Measurements from ENCODE around the gene NTN4.

NTN4 gene

GRCh38 chr12:95796982-95797289 is 6.4 kb upstream of the NTN4 start:
- TF ChIP-seq POLR2AphosphoS5 (IDR thresholded peaks at IDR 0.05; ENCODE audit: low read depth, low read length) (no peak), SIN3A (IDR thresholded peaks at IDR 0.05; ENCODE audit: borderline replicate concordance, insufficient read depth, low read length) (no peak), REST (IDR thresholded peaks at IDR 0.05; ENCODE audit: insufficient read depth in 1 of 2, low read depth in 2 of 2, low read length in 2 of 2) (no peak), FOXP2 (optimal IDR thresholded peaks at IDR 0.05; ENCODE audit: borderline replicate concordance, extremely low read depth, extremely low read length, insufficient read depth) (no peak), TAF1 (IDR thresholded peaks at IDR 0.05; ENCODE audit: borderline replicate concordance, insufficient read depth, low read length) (no peak)

- TF ChIP-seq FOXP2 (optimal IDR thresholded peaks at IDR 0.05; ENCODE audit: borderline replicate concordance, extremely low read depth, extremely low read length, insufficient read depth) (no peak), TAF1 (IDR thresholded peaks at IDR 0.05; ENCODE audit: borderline replicate concordance, insufficient read depth, low read length) (no peak), SIN3A (IDR thresholded peaks at IDR 0.05; ENCODE audit: borderline replicate concordance, insufficient read depth, low read length) (no peak), REST (IDR thresholded peaks at IDR 0.05; ENCODE audit: insufficient read depth in 1 of 2, low read depth in 2 of 2, low read length in 2 of 2) (no peak), POLR2AphosphoS5 (IDR thresholded peaks at IDR 0.05; ENCODE audit: low read depth, low read length) (no peak)
Measured at GRCh38 chr12:95796225-95796981, 5.8 kb upstream of the NTN4 start.

GRCh38 chr12:95790917-95791849 is 619 bp upstream of the NTN4 start:
- TF ChIP-seq REST (IDR thresholded peaks at IDR 0.05; ENCODE audit: insufficient read depth in 1 of 2, low read depth in 2 of 2, low read length in 2 of 2), result no peak
- TF ChIP-seq TAF1 (IDR thresholded peaks at IDR 0.05; ENCODE audit: borderline replicate concordance, insufficient read depth, low read length), result no peak
- no peak for TF ChIP-seq FOXP2 (optimal IDR thresholded peaks at IDR 0.05; ENCODE audit: borderline replicate concordance, extremely low read depth, extremely low read length, insufficient read depth)
- no peak for TF ChIP-seq SIN3A (IDR thresholded peaks at IDR 0.05; ENCODE audit: borderline replicate concordance, insufficient read depth, low read length)
- no peak for TF ChIP-seq POLR2AphosphoS5 (IDR thresholded peaks at IDR 0.05; ENCODE audit: low read depth, low read length)

- no peak for TF ChIP-seq TAF1 (IDR thresholded peaks at IDR 0.05; ENCODE audit: borderline replicate concordance, insufficient read depth, low read length)
- TF ChIP-seq REST (IDR thresholded peaks at IDR 0.05; ENCODE audit: insufficient read depth in 1 of 2, low read depth in 2 of 2, low read length in 2 of 2), result no peak
- no peak for TF ChIP-seq FOXP2 (optimal IDR thresholded peaks at IDR 0.05; ENCODE audit: borderline replicate concordance, extremely low read depth, extremely low read length, insufficient read depth)
- no peak for TF ChIP-seq POLR2AphosphoS5 (IDR thresholded peaks at IDR 0.05; ENCODE audit: low read depth, low read length)
- no peak for TF ChIP-seq SIN3A (IDR thresholded peaks at IDR 0.05; ENCODE audit: borderline replicate concordance, insufficient read depth, low read length)
Measured at GRCh38 chr12:95789126-95790032, 1.2 kb downstream of the NTN4 start.

All from PFSK-1 (cell line).